GM12878 (cell line): Measurements from ENCODE around the gene TM4SF1. TPM values are rescaled to one million over a fixed set of nuclear protein-coding genes. Genes with fewer than 3 reads are reported as not detected.

Experiments used
- ATAC-seq: fragments of 200-7000 bp; cut with Tn5 transposase; 3 replicates; pipeline ENCODE4 v1.9.1; 2020; ENCODE audit warnings: mild to moderate bottlenecking, moderate library complexity
- BruUV-seq: library from RNA; stranded (reverse); fragments of 400-500 nt; replicated peaks from 2 replicates; lab custom pipeline; 2021; lab: Mats Ljungman, UMichigan
- CTCF ChIA-PET: fragments of 300-600 bp; sonication (Branson Sonifier 250); formaldehyde crosslinking; extraction: SDS; loops from one replicate; lab custom pipeline; 2021; ENCODE audit warnings: inconsistent platforms; lab: Yijun Ruan, JAX
- POLR2A ChIA-PET: fragments of 350-600 bp; formaldehyde crosslinking; extraction: SDS; loops from one replicate; lab custom pipeline; 2021; ENCODE audit warnings: inconsistent platforms; lab: Charles Lee
- RAD21 ChIA-PET: fragments of 300-600 bp; sonication (Branson Sonifier 250); formaldehyde crosslinking; loops from one replicate; lab custom pipeline; 2023; ENCODE audit warnings: antibody characterized with exemption; ENCODE audit not compliant: unreplicated experiment; lab: Charles Lee
- SMC1A ChIA-PET: fragments of 300-600 bp; sonication (Branson Sonifier 250); formaldehyde crosslinking; loops from one replicate; lab custom pipeline; 2023; ENCODE audit not compliant: unreplicated experiment, uncharacterized antibody; lab: Charles Lee
- DNase-seq: peaks from one replicate; pipeline ENCODE4 v3.0.0-alpha.2; 2011; ENCODE audit warnings: low read depth, low spot score
- FAIRE-seq: peaks from 3 replicates; lab custom pipeline; 2011; peaks lifted over from hg19 to GRCh38; lab: Jason Lieb, UNC
- H2AFZ ChIP-seq: 2 replicates; pipeline ENCODE4 v1.6.0; 2011; ENCODE audit warnings: low read depth, low read length, control low read depth; ENCODE audit not compliant: control insufficient read depth
- H3K27ac ChIP-seq: 2 replicates; pipeline ENCODE4 v1.5.1; 2011; ENCODE audit warnings: control low read depth; ENCODE audit not compliant: control insufficient read depth, insufficient read depth
- H3K27me3 ChIP-seq, 2 experiments: replicated peaks in 1 of 2; 2 replicates each; pipeline versions ENCODE4 v1.6.0 to v1.6.1; 2011; ENCODE audit warnings: low read length in 1 of 2; ENCODE audit not compliant: control insufficient read depth in 2 of 2, insufficient read depth in 2 of 2
- H3K36me3 ChIP-seq, 2 experiments: 2 replicates each; pipeline ENCODE4 v1.5.1; 2011; ENCODE audit warnings: low read length in 1 of 2; ENCODE audit not compliant: control insufficient read depth in 2 of 2, insufficient read depth in 2 of 2
- H3K4me1 ChIP-seq: 2 replicates; pipeline ENCODE4 v1.6.1; 2011; ENCODE audit warnings: mild to moderate bottlenecking, low read length, moderate library complexity, mixed read lengths; ENCODE audit not compliant: control insufficient read depth, insufficient read depth
- H3K4me2 ChIP-seq: 2 replicates; pipeline ENCODE4 v1.6.0; 2011; ENCODE audit warnings: control low read depth; ENCODE audit not compliant: control insufficient read depth, insufficient read depth
- H3K4me3 ChIP-seq: fragments of 200-600 bp; sonication (generic); 2 replicates; pipeline ENCODE4 v1.5.1; 2016
- H3K79me2 ChIP-seq: 2 replicates; pipeline ENCODE4 v1.6.0; 2011; ENCODE audit warnings: low read length; ENCODE audit not compliant: control insufficient read depth, insufficient read depth
- H3K9ac ChIP-seq: 2 replicates; pipeline ENCODE4 v1.8.0; 2011; ENCODE audit warnings: low read length, control low read depth, mixed read lengths; ENCODE audit not compliant: control insufficient read depth, insufficient read depth
- H3K9me3 ChIP-seq: replicated peaks from 3 replicates; pipeline ENCODE4 v1.5.1; 2011; ENCODE audit warnings: mild to moderate bottlenecking, low read length; ENCODE audit not compliant: control insufficient read depth, insufficient read depth
- H4K20me1 ChIP-seq: 2 replicates; pipeline ENCODE4 v1.6.0; 2011; ENCODE audit not compliant: control insufficient read depth, insufficient read depth
- RUNX3 ChIP-seq: IDR thresholded peaks from 2 replicates; pipeline ENCODE4 v1.6.1; 2012; ENCODE audit warnings: low read length, inconsistent platforms
- SMAD1 ChIP-seq: fragments of 450-650 bp; IDR thresholded peaks from 2 replicates; pipeline ENCODE4 v1.6.1; 2018; ENCODE audit warnings: mild to moderate bottlenecking, low read depth; ENCODE audit not compliant: partially characterized antibody
- ZNF24 ChIP-seq: fragments of 450-650 bp; IDR thresholded peaks from 2 replicates; pipeline ENCODE4 v1.6.1; 2017; ENCODE audit warnings: antibody characterized with exemption, mild to moderate bottlenecking
- in situ Hi-C: fragments of 300-500 bp; cut with MboI; formaldehyde crosslinking; loops from 9 replicates; pipeline ENCODE4 v1.14.3; 2018; ENCODE audit warnings: mixed read lengths
- intact Hi-C: fragments of 100-400 bp; cut with micrococcal nuclease; formaldehyde crosslinking; loops from one replicate; pipeline ENCODE4 v1.14.2; 2022; ENCODE audit not compliant: unreplicated experiment
- polyA plus RNA-seq, 11 experiments: library from polyadenylated mRNA; depleted of rRNA in 4 of 11; unstranded in 6 of 11; stranded (reverse) in 5 of 11; fragments of >200 nt; fragmentation: Nextera tagmentation in 4 of 11; fragmentation: Illumina TruSeq in 1 of 11; extraction: Ambion mirVana in 4 of 11; extraction: Trizol in 1 of 11; gene quantifications; 1 replicate in 1 of 11; 2 replicates in 10 of 11; pipeline versions ENCODE4 v1.2.1 to v1.2.3, GENCODE V29; 2011 to 2016; ENCODE audit warnings: inconsistent platforms in 2 of 11, missing spikeins in 2 of 11, low read depth in 1 of 11
- total RNA-seq, 4 experiments: library from RNA; depleted of rRNA in 3 of 4; stranded (reverse); fragments of >200 nt in 3 of 4; fragmentation: Illumina TruSeq in 1 of 4; extraction: Trizol in 1 of 4; gene quantifications; 2 replicates each; pipeline versions ENCODE4 v1.2.1 to v1.2.3, GENCODE V29; 2013 to 2021
- TF ChIP-seq, protein P1 (sequence below): fragments of 450-650 bp; formaldehyde crosslinking; IDR thresholded peaks from 2 replicates; pipeline ENCODE4 v1.5.0; 2022; ENCODE audit warnings: mild to moderate bottlenecking, missing genetic modification characterization
- TF ChIP-seq, protein P2 (sequence below): IDR thresholded peaks from 2 replicates; pipeline ENCODE4 v1.6.1; 2012; ENCODE audit warnings: mild to moderate bottlenecking, low read depth, low read length
- TF ChIP-seq, protein P3 (sequence below): fragments of 450-650 bp; IDR thresholded peaks from 2 replicates; pipeline ENCODE4 v1.6.1; 2016; ENCODE audit warnings: mild to moderate bottlenecking, moderate library complexity, borderline replicate concordance
- TF ChIP-seq, protein P4 (sequence below): fragments of 150-350 bp; IDR thresholded peaks from 2 replicates; pipeline ENCODE4 v1.6.1; 2014; ENCODE audit warnings: mild to moderate bottlenecking, low read depth, low read length

TM4SF1 gene
- total and polyA plus RNA-seq, 10 of the 15 experiments (the other 5 are each of a cell fraction or from before 2014, with no cell fraction given): 0.05 to 1.2 TPM; not detected in 8

DNA sequence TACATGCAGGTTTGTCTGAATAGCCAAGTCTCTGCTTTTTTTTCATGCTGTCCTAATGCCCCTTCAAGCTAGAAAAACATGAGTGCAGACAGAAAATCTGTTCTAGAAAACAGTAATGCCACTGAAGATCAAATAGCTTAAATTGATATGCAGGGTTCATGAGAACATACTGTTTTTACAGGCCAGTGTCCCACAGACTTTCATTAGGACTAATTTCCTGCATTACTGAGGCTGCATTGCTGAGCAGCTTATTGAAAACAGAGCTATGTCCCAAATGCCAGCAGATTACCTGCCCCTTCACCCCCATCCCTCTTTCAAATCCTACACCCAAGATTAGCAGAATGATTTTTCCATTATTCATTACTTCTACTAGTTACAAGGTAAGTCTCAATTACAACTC, 44.7 kb downstream of the TM4SF1 start:
- in situ Hi-C loops (no loop called here), intact Hi-C loops (loop anchor here (5.0 kb wide), 1 partner anchor 375 kb away; no protein-coding TSS in a partner anchor)
- Histone ChIP-seq H3K4me3 (no peak overlapping the region), H3K79me2 (no peaks in the 10 kb centered on the region), H4K20me1 (no peaks in the 10 kb centered on the region), H3K4me1 (no peaks in the 10 kb centered on the region), H3K27ac (no peak overlapping the region), H3K9me3 (no peaks in the 10 kb centered on the region), H3K27me3 (no peaks in the 10 kb centered on the region; a peak in 3 of 4 replicates), H3K36me3 (no peaks in the 10 kb centered on the region), H2AFZ (no peak overlapping the region), H3K4me2 (no peak overlapping the region), H3K9ac (no peak overlapping the region)
- ChIA-PET CTCF (interaction anchor here (0.8 to 1.4 kb wide), 3 partner anchors 11 to 156 kb away, joined by 3 to 4 read pairs (median 3); no protein-coding TSS in a partner anchor), RAD21 (interaction anchor here (1.0 kb wide), 1 partner anchor 11 kb away, joined by 3 read pairs; no protein-coding TSS in a partner anchor), POLR2A (no interaction called here), SMC1A (interaction anchor here (0.6 kb wide), 1 partner anchor 10 kb away, joined by 3 read pairs; no protein-coding TSS in a partner anchor)
- no peak for DNase-seq
- no peak for ATAC-seq
- FAIRE-seq: no peak
- TF ChIP-seq, protein P1, sequence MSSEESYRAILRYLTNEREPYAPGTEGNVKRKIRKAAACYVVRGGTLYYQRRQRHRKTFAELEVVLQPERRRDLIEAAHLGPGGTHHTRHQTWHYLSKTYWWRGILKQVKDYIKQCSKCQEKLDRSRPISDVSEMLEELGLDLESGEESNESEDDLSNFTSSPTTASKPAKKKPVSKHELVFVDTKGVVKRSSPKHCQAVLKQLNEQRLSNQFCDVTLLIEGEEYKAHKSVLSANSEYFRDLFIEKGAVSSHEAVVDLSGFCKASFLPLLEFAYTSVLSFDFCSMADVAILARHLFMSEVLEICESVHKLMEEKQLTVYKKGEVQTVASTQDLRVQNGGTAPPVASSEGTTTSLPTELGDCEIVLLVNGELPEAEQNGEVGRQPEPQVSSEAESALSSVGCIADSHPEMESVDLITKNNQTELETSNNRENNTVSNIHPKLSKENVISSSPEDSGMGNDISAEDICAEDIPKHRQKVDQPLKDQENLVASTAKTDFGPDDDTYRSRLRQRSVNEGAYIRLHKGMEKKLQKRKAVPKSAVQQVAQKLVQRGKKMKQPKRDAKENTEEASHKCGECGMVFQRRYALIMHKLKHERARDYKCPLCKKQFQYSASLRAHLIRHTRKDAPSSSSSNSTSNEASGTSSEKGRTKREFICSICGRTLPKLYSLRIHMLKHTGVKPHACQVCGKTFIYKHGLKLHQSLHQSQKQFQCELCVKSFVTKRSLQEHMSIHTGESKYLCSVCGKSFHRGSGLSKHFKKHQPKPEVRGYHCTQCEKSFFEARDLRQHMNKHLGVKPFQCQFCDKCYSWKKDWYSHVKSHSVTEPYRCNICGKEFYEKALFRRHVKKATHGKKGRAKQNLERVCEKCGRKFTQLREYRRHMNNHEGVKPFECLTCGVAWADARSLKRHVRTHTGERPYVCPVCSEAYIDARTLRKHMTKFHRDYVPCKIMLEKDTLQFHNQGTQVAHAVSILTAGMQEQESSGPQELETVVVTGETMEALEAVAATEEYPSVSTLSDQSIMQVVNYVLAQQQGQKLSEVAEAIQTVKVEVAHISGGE: no peak
- TF ChIP-seq, protein P2, sequence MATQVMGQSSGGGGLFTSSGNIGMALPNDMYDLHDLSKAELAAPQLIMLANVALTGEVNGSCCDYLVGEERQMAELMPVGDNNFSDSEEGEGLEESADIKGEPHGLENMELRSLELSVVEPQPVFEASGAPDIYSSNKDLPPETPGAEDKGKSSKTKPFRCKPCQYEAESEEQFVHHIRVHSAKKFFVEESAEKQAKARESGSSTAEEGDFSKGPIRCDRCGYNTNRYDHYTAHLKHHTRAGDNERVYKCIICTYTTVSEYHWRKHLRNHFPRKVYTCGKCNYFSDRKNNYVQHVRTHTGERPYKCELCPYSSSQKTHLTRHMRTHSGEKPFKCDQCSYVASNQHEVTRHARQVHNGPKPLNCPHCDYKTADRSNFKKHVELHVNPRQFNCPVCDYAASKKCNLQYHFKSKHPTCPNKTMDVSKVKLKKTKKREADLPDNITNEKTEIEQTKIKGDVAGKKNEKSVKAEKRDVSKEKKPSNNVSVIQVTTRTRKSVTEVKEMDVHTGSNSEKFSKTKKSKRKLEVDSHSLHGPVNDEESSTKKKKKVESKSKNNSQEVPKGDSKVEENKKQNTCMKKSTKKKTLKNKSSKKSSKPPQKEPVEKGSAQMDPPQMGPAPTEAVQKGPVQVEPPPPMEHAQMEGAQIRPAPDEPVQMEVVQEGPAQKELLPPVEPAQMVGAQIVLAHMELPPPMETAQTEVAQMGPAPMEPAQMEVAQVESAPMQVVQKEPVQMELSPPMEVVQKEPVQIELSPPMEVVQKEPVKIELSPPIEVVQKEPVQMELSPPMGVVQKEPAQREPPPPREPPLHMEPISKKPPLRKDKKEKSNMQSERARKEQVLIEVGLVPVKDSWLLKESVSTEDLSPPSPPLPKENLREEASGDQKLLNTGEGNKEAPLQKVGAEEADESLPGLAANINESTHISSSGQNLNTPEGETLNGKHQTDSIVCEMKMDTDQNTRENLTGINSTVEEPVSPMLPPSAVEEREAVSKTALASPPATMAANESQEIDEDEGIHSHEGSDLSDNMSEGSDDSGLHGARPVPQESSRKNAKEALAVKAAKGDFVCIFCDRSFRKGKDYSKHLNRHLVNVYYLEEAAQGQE: no peak
- TF ChIP-seq ZNF24 (no peak), RUNX3 (no peak), SMAD1 (no peak)
- TF ChIP-seq, protein P3, sequence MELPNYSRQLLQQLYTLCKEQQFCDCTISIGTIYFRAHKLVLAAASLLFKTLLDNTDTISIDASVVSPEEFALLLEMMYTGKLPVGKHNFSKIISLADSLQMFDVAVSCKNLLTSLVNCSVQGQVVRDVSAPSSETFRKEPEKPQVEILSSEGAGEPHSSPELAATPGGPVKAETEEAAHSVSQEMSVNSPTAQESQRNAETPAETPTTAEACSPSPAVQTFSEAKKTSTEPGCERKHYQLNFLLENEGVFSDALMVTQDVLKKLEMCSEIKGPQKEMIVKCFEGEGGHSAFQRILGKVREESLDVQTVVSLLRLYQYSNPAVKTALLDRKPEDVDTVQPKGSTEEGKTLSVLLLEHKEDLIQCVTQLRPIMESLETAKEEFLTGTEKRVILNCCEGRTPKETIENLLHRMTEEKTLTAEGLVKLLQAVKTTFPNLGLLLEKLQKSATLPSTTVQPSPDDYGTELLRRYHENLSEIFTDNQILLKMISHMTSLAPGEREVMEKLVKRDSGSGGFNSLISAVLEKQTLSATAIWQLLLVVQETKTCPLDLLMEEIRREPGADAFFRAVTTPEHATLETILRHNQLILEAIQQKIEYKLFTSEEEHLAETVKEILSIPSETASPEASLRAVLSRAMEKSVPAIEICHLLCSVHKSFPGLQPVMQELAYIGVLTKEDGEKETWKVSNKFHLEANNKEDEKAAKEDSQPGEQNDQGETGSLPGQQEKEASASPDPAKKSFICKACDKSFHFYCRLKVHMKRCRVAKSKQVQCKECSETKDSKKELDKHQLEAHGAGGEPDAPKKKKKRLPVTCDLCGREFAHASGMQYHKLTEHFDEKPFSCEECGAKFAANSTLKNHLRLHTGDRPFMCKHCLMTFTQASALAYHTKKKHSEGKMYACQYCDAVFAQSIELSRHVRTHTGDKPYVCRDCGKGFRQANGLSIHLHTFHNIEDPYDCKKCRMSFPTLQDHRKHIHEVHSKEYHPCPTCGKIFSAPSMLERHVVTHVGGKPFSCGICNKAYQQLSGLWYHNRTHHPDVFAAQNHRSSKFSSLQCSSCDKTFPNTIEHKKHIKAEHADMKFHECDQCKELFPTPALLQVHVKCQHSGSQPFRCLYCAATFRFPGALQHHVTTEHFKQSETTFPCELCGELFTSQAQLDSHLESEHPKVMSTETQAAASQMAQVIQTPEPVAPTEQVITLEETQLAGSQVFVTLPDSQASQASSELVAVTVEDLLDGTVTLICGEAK: no peak
- TF ChIP-seq, protein P4, sequence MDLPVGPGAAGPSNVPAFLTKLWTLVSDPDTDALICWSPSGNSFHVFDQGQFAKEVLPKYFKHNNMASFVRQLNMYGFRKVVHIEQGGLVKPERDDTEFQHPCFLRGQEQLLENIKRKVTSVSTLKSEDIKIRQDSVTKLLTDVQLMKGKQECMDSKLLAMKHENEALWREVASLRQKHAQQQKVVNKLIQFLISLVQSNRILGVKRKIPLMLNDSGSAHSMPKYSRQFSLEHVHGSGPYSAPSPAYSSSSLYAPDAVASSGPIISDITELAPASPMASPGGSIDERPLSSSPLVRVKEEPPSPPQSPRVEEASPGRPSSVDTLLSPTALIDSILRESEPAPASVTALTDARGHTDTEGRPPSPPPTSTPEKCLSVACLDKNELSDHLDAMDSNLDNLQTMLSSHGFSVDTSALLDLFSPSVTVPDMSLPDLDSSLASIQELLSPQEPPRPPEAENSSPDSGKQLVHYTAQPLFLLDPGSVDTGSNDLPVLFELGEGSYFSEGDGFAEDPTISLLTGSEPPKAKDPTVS: no peak
- BruUV-seq: no TSS peak
